Kidney glomerular epithelial cell (primary cell): ENCODE data around the gene DEPDC1B.
"Not testable (repeated sequence)": the region's sequence is repeated elsewhere in the genome, so short reads cannot be mapped to it uniquely, and the experiment has no call there.

Source experiments
- DNase-seq: peaks from one replicate; lab custom pipeline; 2025; lab: John Stamatoyannopoulos, UW

DEPDC1B gene

GRCh38 chr5:60698336-60698735 is 1.6 kb downstream of the DEPDC1B start:
- DNase-seq = no peak

GRCh38 chr5:60690326-60690725 is 9.6 kb downstream of the DEPDC1B start:
- DNase-seq = no peak

- no peak for DNase-seq
Observed at GRCh38 chr5:60688980-60689379, 11.0 kb downstream of the DEPDC1B start.

- peak; percentile 51 for DNase-seq
Observed at GRCh38 chr5:60687927-60688720, 11.8 kb downstream of the DEPDC1B start.

- DNase-seq = no peak
Observed at GRCh38 chr5:60686157-60686556, 13.8 kb downstream of the DEPDC1B start.

GRCh38 chr5:60685700-60686099 is 14.3 kb downstream of the DEPDC1B start:
- no peak for DNase-seq

- no peak for DNase-seq
Observed at GRCh38 chr5:60685028-60685427, 14.9 kb downstream of the DEPDC1B start.

- not testable (repeated sequence) for DNase-seq
Observed at GRCh38 chr5:60682007-60682406, 18.0 kb downstream of the DEPDC1B start.

- DNase-seq = no peak
Observed at GRCh38 chr5:60679816-60680215, 20.1 kb downstream of the DEPDC1B start.

GRCh38 chr5:60677850-60678664 is 21.9 kb downstream of the DEPDC1B start:
- DNase-seq = peak; percentile 79

- peak; percentile 11 for DNase-seq
Observed at GRCh38 chr5:60675286-60675685, 24.7 kb downstream of the DEPDC1B start.

- DNase-seq = no peak
Observed at GRCh38 chr5:60674251-60675069, 25.5 kb downstream of the DEPDC1B start.

GRCh38 chr5:60673334-60673733 is 26.6 kb downstream of the DEPDC1B start:
- DNase-seq = no peak

- DNase-seq = no peak
Observed at GRCh38 chr5:60672693-60673264, 27.2 kb downstream of the DEPDC1B start.

GRCh38 chr5:60671899-60672692 is 27.9 kb downstream of the DEPDC1B start:
- no peak for DNase-seq

- no peak for DNase-seq
Observed at GRCh38 chr5:60670749-60671148, 29.2 kb downstream of the DEPDC1B start.

- DNase-seq = peak; percentile 35
Observed at GRCh38 chr5:60668686-60669304, 31.2 kb downstream of the DEPDC1B start.

- DNase-seq = peak; percentile 61
Observed at GRCh38 chr5:60651872-60652620, 47.9 kb downstream of the DEPDC1B start.

- peak; percentile 22 for DNase-seq
Observed at GRCh38 chr5:60649288-60649917, 50.6 kb downstream of the DEPDC1B start.
